ENCODE measurements around the gene ACTL6B. TPM values are rescaled to one million over a fixed set of nuclear protein-coding genes. Genes with fewer than 3 reads are reported as not detected.

Gene ACTL6B
- total RNA-seq, 1 experiment from 2014 or later = not detected

- intact Hi-C loops (cut with micrococcal nuclease; ENCODE audit: unreplicated experiment) = no loop called here
- BruUV-seq (replicated peaks) = no TSS peak
- DNase-seq = no peak
- Mint-ChIP-seq H3K4me1 (ENCODE audit: low read depth, unreplicated experiment) (peaks cover 6% of the 10 kb centered on the region), H3K27me3 (ENCODE audit: insufficient read depth, unreplicated experiment) (no peaks in the 10 kb centered on the region), H3K36me3 (ENCODE audit: insufficient read depth, unreplicated experiment) (peaks cover 75% of the 10 kb centered on the region), H3K4me3 (ENCODE audit: unreplicated experiment) (no peak overlapping the region), H3K27ac (ENCODE audit: unreplicated experiment) (no peak overlapping the region), H3K9me3 (ENCODE audit: unreplicated experiment) (no peaks in the 10 kb centered on the region)
- Histone ChIP-seq H3K4me1 (no peaks in the 10 kb centered on the region; the same call in 1 of the 2 replicates), H3K27me3 (replicated peaks; ENCODE audit: control insufficient read depth, insufficient read depth, low read length) (no peaks in the 10 kb centered on the region), H3K9me3 (no peaks in the 10 kb centered on the region), H3K4me3 (ENCODE audit: low read depth, low read length) (no peak overlapping the region), H3K36me3 (ENCODE audit: control insufficient read depth, insufficient read depth, low read length) (peaks cover 10% of the 10 kb centered on the region)
- TF ChIP-seq, protein P1, sequence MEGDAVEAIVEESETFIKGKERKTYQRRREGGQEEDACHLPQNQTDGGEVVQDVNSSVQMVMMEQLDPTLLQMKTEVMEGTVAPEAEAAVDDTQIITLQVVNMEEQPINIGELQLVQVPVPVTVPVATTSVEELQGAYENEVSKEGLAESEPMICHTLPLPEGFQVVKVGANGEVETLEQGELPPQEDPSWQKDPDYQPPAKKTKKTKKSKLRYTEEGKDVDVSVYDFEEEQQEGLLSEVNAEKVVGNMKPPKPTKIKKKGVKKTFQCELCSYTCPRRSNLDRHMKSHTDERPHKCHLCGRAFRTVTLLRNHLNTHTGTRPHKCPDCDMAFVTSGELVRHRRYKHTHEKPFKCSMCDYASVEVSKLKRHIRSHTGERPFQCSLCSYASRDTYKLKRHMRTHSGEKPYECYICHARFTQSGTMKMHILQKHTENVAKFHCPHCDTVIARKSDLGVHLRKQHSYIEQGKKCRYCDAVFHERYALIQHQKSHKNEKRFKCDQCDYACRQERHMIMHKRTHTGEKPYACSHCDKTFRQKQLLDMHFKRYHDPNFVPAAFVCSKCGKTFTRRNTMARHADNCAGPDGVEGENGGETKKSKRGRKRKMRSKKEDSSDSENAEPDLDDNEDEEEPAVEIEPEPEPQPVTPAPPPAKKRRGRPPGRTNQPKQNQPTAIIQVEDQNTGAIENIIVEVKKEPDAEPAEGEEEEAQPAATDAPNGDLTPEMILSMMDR (IDR thresholded peaks at IDR 0.05; ENCODE audit: insufficient read depth in 1 of 2, low read depth in 1 of 2, low read length in 1 of 2, severe bottlenecking in 1 of 2, unreplicated experiment in 1 of 2) = no peak
- POLR2A ChIA-PET = no interaction called here
- CTCF ChIA-PET = no interaction called here
Observed at GRCh38 chr7:100682991-100683658, 26.9 kb upstream of the ACTL6B start.

- Mint-ChIP-seq H3K4me1 (ENCODE audit: low read depth, unreplicated experiment) (peaks cover 6% of the 10 kb centered on the region), H3K27ac (ENCODE audit: unreplicated experiment) (no peak overlapping the region), H3K36me3 (ENCODE audit: insufficient read depth, unreplicated experiment) (peaks cover 74% of the 10 kb centered on the region), H3K9me3 (ENCODE audit: unreplicated experiment) (no peaks in the 10 kb centered on the region), H3K4me3 (ENCODE audit: unreplicated experiment) (no peak overlapping the region), H3K27me3 (ENCODE audit: insufficient read depth, unreplicated experiment) (no peaks in the 10 kb centered on the region)
- TF ChIP-seq, protein P1 (IDR thresholded peaks at IDR 0.05; ENCODE audit: insufficient read depth in 1 of 2, low read depth in 1 of 2, low read length in 1 of 2, severe bottlenecking in 1 of 2, unreplicated experiment in 1 of 2) = no peak
- DNase-seq = no peak
- BruUV-seq (replicated peaks) = no TSS peak
- CTCF ChIA-PET = no interaction called here
- POLR2A ChIA-PET = no interaction called here
- no peak overlapping the region for H3K4me3 ChIP-seq (ENCODE audit: low read depth, low read length)
- H3K9me3 ChIP-seq = no peaks in the 10 kb centered on the region
- H3K27me3 ChIP-seq (replicated peaks; ENCODE audit: control insufficient read depth, insufficient read depth, low read length) = no peaks in the 10 kb centered on the region
- intact Hi-C loops (cut with micrococcal nuclease; ENCODE audit: unreplicated experiment) = no loop called here
- peaks cover 12% of the 10 kb centered on the region for H3K36me3 ChIP-seq (ENCODE audit: control insufficient read depth, insufficient read depth, low read length)
- H3K4me1 ChIP-seq = no peaks in the 10 kb centered on the region; the same call in 1 of the 2 replicates
Observed at GRCh38 chr7:100682228-100682741, 26.0 kb upstream of the ACTL6B start.

GRCh38 chr7:100681491-100682227 lies 25.4 kb upstream of the ACTL6B start:
- no TSS peak for BruUV-seq (replicated peaks)
- Mint-ChIP-seq H3K27ac (ENCODE audit: unreplicated experiment) (no peak overlapping the region), H3K9me3 (ENCODE audit: unreplicated experiment) (no peaks in the 10 kb centered on the region), H3K4me3 (ENCODE audit: unreplicated experiment) (no peak overlapping the region), H3K27me3 (ENCODE audit: insufficient read depth, unreplicated experiment) (no peaks in the 10 kb centered on the region), H3K36me3 (ENCODE audit: insufficient read depth, unreplicated experiment) (peaks cover 72% of the 10 kb centered on the region), H3K4me1 (ENCODE audit: low read depth, unreplicated experiment) (peaks cover 6% of the 10 kb centered on the region)
- Histone ChIP-seq H3K27me3 (replicated peaks; ENCODE audit: control insufficient read depth, insufficient read depth, low read length) (no peaks in the 10 kb centered on the region), H3K4me3 (ENCODE audit: low read depth, low read length) (no peak overlapping the region), H3K36me3 (ENCODE audit: control insufficient read depth, insufficient read depth, low read length) (peaks cover 16% of the 10 kb centered on the region), H3K4me1 (no peaks in the 10 kb centered on the region; the same call in 1 of the 2 replicates), H3K9me3 (no peaks in the 10 kb centered on the region)
- intact Hi-C loops (cut with micrococcal nuclease; ENCODE audit: unreplicated experiment) = no loop called here
- TF ChIP-seq, protein P1 (IDR thresholded peaks at IDR 0.05; ENCODE audit: insufficient read depth in 1 of 2, low read depth in 1 of 2, low read length in 1 of 2, severe bottlenecking in 1 of 2, unreplicated experiment in 1 of 2) = no peak
- CTCF ChIA-PET = interaction anchor here (0.6 kb wide), 1 partner anchor 142 kb away, joined by 3 read pairs; no protein-coding TSS in a partner anchor
- DNase-seq = no peak
- POLR2A ChIA-PET = no interaction called here

All from Caco-2 (cell line).